OCI-LY1 (cell line): Measurements from ENCODE around the gene CCL25.
"Not testable (repeated sequence)": the region's sequence is repeated elsewhere in the genome, so short reads cannot be mapped to it uniquely, and the experiment has no call there.

Source experiments
- H2AFZ ChIP-seq: fragments of 200-600 bp; sonication (generic), shearing (Covaris generic); 2 replicates; pipeline ENCODE4 v1.6.0; 2014; ENCODE audit warnings: antibody characterized with exemption, mild to moderate bottlenecking, low read length
- H3F3A ChIP-seq: fragments of 200-600 bp; sonication (generic), shearing (Covaris generic); 2 replicates; pipeline ENCODE4 v1.6.0; 2014; ENCODE audit warnings: mild to moderate bottlenecking, antibody characterized with exemption, low read length, moderate library complexity; ENCODE audit not compliant: insufficient read depth
- H3K27ac ChIP-seq: fragments of 200-600 bp; sonication (generic); 2 replicates; pipeline ENCODE4 v1.5.1; 2014; ENCODE audit warnings: low read length, mixed run types, mild to moderate bottlenecking, low read depth; ENCODE audit not compliant: poor library complexity, severe bottlenecking
- H3K27me3 ChIP-seq: fragments of 200-600 bp; sonication (generic); 2 replicates; pipeline ENCODE4 v1.6.0; 2014; ENCODE audit warnings: antibody characterized with exemption, mild to moderate bottlenecking, low read length, moderate library complexity; ENCODE audit not compliant: insufficient read depth
- H3K36me3 ChIP-seq: fragments of 200-600 bp; sonication (generic); 2 replicates; pipeline ENCODE4 v1.6.1; 2014; ENCODE audit warnings: mild to moderate bottlenecking, antibody characterized with exemption, low read length, moderate library complexity, mixed read lengths; ENCODE audit not compliant: insufficient read depth
- H3K4me1 ChIP-seq: fragments of 200-600 bp; sonication (generic); 2 replicates; pipeline ENCODE4 v1.5.1; 2014; ENCODE audit warnings: mild to moderate bottlenecking, low read length, moderate library complexity; ENCODE audit not compliant: insufficient read depth, severe bottlenecking
- H3K4me2 ChIP-seq: fragments of 200-600 bp; sonication (generic), shearing (Covaris generic); 2 replicates; pipeline ENCODE4 v1.6.1; 2014; ENCODE audit warnings: low read length
- H3K4me3 ChIP-seq: fragments of 200-600 bp; sonication (generic); 2 replicates; pipeline ENCODE4 v1.5.1; 2014; ENCODE audit warnings: low read length, low read depth, mild to moderate bottlenecking, mixed read lengths; ENCODE audit not compliant: poor library complexity, severe bottlenecking
- H3K79me2 ChIP-seq: fragments of 200-600 bp; shearing (Covaris generic); 2 replicates; pipeline ENCODE4 v1.6.1; 2016; ENCODE audit warnings: mixed run types, low read length, mixed read lengths; ENCODE audit not compliant: insufficient read depth
- H3K9ac ChIP-seq: fragments of 200-600 bp; sonication (generic), shearing (Covaris generic); 2 replicates; pipeline ENCODE4 v1.6.1; 2014; ENCODE audit warnings: mild to moderate bottlenecking, low read length, mixed read lengths
- H3K9me2 ChIP-seq: fragments of 200-600 bp; sonication (generic), shearing (Covaris generic); 2 replicates; pipeline ENCODE4 v1.6.1; 2014; ENCODE audit warnings: low read depth, mild to moderate bottlenecking, low read length, mixed read lengths
- H3K9me3 ChIP-seq: fragments of 200-600 bp; shearing (Covaris generic); 2 replicates; pipeline ENCODE4 v1.6.1; 2014; ENCODE audit warnings: low read length, mixed read lengths
- H4K20me1 ChIP-seq: fragments of 200-600 bp; sonication (generic), shearing (Covaris generic); 2 replicates; pipeline ENCODE4 v1.6.0; 2016; ENCODE audit warnings: mild to moderate bottlenecking, low read length; ENCODE audit not compliant: insufficient read depth
- EZH2 ChIP-seq: fragments of 200-600 bp; sonication (generic), shearing (Covaris generic); IDR thresholded peaks from 2 replicates; pipeline ENCODE4 v1.8.0; 2017; ENCODE audit warnings: borderline replicate concordance, mixed run types, mild to moderate bottlenecking, antibody characterized with exemption, low read length, moderate library complexity, mixed read lengths
- TF ChIP-seq, protein P1 (sequence below): fragments of 200-600 bp; sonication (generic), shearing (Covaris generic); IDR thresholded peaks from 2 replicates; pipeline ENCODE4 v1.5.1; 2017; ENCODE audit warnings: mild to moderate bottlenecking, antibody characterized with exemption, low read length, moderate library complexity, mixed read lengths

Gene CCL25

DNA sequence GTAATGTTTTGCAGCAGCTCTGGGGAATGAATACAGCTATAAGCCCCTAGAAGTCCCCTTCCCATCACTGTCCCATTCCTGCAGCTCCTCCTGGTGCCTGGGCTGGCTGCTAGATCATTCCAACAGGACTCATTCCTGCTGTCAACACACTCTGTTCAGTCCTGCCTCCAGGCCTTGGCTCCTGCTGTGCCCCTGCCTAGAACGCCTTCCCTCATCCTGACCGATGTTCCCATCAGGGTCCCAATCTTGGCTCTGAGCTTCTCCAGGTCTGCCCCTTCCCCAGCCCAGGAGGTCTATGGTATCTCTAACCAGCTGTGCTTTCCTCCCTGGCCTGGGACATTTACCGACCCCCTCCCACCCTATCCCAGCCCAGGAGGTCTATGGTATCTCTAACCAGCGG, 48.8 kb downstream of the CCL25 start:
- TF ChIP-seq, protein P1, sequence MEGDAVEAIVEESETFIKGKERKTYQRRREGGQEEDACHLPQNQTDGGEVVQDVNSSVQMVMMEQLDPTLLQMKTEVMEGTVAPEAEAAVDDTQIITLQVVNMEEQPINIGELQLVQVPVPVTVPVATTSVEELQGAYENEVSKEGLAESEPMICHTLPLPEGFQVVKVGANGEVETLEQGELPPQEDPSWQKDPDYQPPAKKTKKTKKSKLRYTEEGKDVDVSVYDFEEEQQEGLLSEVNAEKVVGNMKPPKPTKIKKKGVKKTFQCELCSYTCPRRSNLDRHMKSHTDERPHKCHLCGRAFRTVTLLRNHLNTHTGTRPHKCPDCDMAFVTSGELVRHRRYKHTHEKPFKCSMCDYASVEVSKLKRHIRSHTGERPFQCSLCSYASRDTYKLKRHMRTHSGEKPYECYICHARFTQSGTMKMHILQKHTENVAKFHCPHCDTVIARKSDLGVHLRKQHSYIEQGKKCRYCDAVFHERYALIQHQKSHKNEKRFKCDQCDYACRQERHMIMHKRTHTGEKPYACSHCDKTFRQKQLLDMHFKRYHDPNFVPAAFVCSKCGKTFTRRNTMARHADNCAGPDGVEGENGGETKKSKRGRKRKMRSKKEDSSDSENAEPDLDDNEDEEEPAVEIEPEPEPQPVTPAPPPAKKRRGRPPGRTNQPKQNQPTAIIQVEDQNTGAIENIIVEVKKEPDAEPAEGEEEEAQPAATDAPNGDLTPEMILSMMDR, result no peak
- Histone ChIP-seq H3K4me3 (no peak overlapping the region), H3K27me3 (no peaks in the 10 kb centered on the region), H4K20me1 (no peaks in the 10 kb centered on the region), H3K4me2 (no peak overlapping the region), H3F3A (no peaks in the 10 kb centered on the region), H3K36me3 (no peaks in the 10 kb centered on the region), H3K9ac (no peak overlapping the region), H3K9me3 (0 out of 2 replicates have a peak, but pooled peaks cover 3% of the 10 kb centered on the region), H3K4me1 (no peaks in the 10 kb centered on the region), H2AFZ (no peak overlapping the region), H3K27ac (no peak overlapping the region), H3K9me2 (no peaks in the 10 kb centered on the region), H3K79me2 (no peaks in the 10 kb centered on the region)

- not testable (repeated sequence) for H3K9me2 ChIP-seq, H4K20me1 ChIP-seq, H3K4me3 ChIP-seq, H3F3A ChIP-seq, H3K9ac ChIP-seq, H3K27me3 ChIP-seq, H3K4me2 ChIP-seq, H3K9me3 ChIP-seq, H3K4me1 ChIP-seq, H3K36me3 ChIP-seq, H3K27ac ChIP-seq, H2AFZ ChIP-seq, H3K79me2 ChIP-seq
Observed at GRCh38 chr19:8101910-8102309, 49.4 kb downstream of the CCL25 start.

- Histone ChIP-seq H3K4me2 (no peak overlapping the region), H3F3A (no peaks in the 10 kb centered on the region), H3K9me3 (0 out of 2 replicates have a peak, but pooled peaks cover 2% of the 10 kb centered on the region), H2AFZ (no peak overlapping the region), H4K20me1 (no peaks in the 10 kb centered on the region), H3K79me2 (no peaks in the 10 kb centered on the region), H3K9me2 (no peaks in the 10 kb centered on the region), H3K36me3 (no peaks in the 10 kb centered on the region; the same call in 1 of the 2 replicates), H3K27me3 (peaks cover 10% of the 10 kb centered on the region), H3K27ac (no peak overlapping the region), H3K4me3 (no peak overlapping the region), H3K9ac (no peak overlapping the region), H3K4me1 (no peaks in the 10 kb centered on the region)
- TF ChIP-seq, protein P1, result no peak
- TF ChIP-seq EZH2, result no peak
Observed at GRCh38 chr19:8105471-8105870, 52.9 kb downstream of the CCL25 start.

DNA sequence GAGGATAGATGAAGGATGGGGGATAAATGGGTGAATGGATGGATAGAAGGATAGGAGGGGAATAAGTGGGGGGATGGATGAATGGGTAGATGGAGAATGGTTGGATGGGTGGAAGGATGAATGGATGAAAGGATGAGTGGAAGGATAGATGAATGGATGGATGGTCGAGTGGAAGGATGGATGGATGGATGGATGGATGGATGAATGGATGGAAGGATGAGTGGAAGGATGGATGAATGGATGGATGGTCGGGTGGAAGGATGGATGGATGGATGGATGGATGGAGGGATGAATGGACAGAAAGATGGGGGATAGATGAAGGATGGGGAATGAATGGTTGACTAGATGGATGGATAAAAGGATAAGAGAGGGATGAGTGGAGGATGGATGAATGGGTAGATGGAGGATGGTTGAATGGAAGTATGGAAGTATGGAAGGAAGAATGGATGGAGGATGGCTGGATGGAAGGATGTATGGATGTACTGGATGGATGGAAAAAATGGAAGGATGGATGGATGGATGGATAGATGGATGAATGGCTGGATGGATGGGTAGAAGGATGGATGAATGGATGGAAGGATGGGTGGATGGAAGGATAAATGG, 54.8 kb downstream of the CCL25 start:
- Histone ChIP-seq H3K27me3 (peaks cover 10% of the 10 kb centered on the region), H3K27ac (no peak overlapping the region)

More for the DNA sequence above, 54.8 kb downstream of the CCL25 start:
- TF ChIP-seq, protein P1, result no peak
- no peak for TF ChIP-seq EZH2
- Histone ChIP-seq H3K9me3 (0 out of 2 replicates have a peak, but pooled peaks cover 4% of the 10 kb centered on the region), H3K4me1 (no peaks in the 10 kb centered on the region), H3K9ac (no peak overlapping the region), H4K20me1 (no peaks in the 10 kb centered on the region), H3K4me2 (no peak overlapping the region), H3K79me2 (no peaks in the 10 kb centered on the region), H3K9me2 (no peaks in the 10 kb centered on the region), H3K4me3 (no peak overlapping the region), H3F3A (no peaks in the 10 kb centered on the region), H2AFZ (no peak overlapping the region), H3K36me3 (no peaks in the 10 kb centered on the region; the same call in 1 of the 2 replicates)
